ENCODE data around the gene AFF1.

The AFF1 gene

GRCh38 chr4:86955888-86956451, 21.2 kb downstream of the AFF1 start:
- DNase-seq (ENCODE audit: low read depth), result no peak

- no peak for DNase-seq (ENCODE audit: low read depth)
Observed at GRCh38 chr4:86957215-86957614, 22.4 kb downstream of the AFF1 start.

- no peak for DNase-seq (ENCODE audit: low read depth)
Observed at GRCh38 chr4:86959588-86960500, 25.0 kb downstream of the AFF1 start.

GRCh38 chr4:86960557-86960961, 25.7 kb downstream of the AFF1 start:
- DNase-seq (ENCODE audit: low read depth), result no peak

- no peak for DNase-seq (ENCODE audit: low read depth)
Observed at GRCh38 chr4:86961116-86961515, 26.3 kb downstream of the AFF1 start.

GRCh38 chr4:86961605-86962295, 26.9 kb downstream of the AFF1 start:
- no peak for DNase-seq (ENCODE audit: low read depth)

GRCh38 chr4:86963697-86964096, 28.9 kb downstream of the AFF1 start:
- no peak for DNase-seq (ENCODE audit: low read depth)

- DNase-seq (ENCODE audit: low read depth), result no peak
Observed at GRCh38 chr4:86965019-86965976, 30.5 kb downstream of the AFF1 start.

- DNase-seq (ENCODE audit: low read depth), result no peak
Observed at GRCh38 chr4:86967073-86967472, 32.3 kb downstream of the AFF1 start.

GRCh38 chr4:86967798-86968197, 33.0 kb downstream of the AFF1 start:
- DNase-seq (ENCODE audit: low read depth), result no peak

GRCh38 chr4:86968547-86968946, 33.7 kb downstream of the AFF1 start:
- no peak for DNase-seq (ENCODE audit: low read depth)

GRCh38 chr4:86970447-86971354, 35.9 kb downstream of the AFF1 start:
- no peak for DNase-seq (ENCODE audit: low read depth)

- no peak for DNase-seq (ENCODE audit: low read depth)
Observed at GRCh38 chr4:86971355-86971683, 36.5 kb downstream of the AFF1 start.

- DNase-seq (ENCODE audit: low read depth), result no peak
Observed at GRCh38 chr4:86972997-86973396, 38.2 kb downstream of the AFF1 start.

- no peak for DNase-seq (ENCODE audit: low read depth)
Observed at GRCh38 chr4:86973668-86974067, 38.9 kb downstream of the AFF1 start.

GRCh38 chr4:86974551-86974994, 39.8 kb downstream of the AFF1 start:
- DNase-seq (ENCODE audit: low read depth), result no peak

- DNase-seq (ENCODE audit: low read depth), result no peak
Observed at GRCh38 chr4:86975927-86976326, 41.1 kb downstream of the AFF1 start.

- DNase-seq (ENCODE audit: low read depth), result no peak
Observed at GRCh38 chr4:86976801-86977485, 42.1 kb downstream of the AFF1 start.

GRCh38 chr4:86977621-86978184, 42.9 kb downstream of the AFF1 start:
- no peak for DNase-seq (ENCODE audit: low read depth)

GRCh38 chr4:86978709-86979108, 43.9 kb downstream of the AFF1 start:
- DNase-seq (ENCODE audit: low read depth), result no peak
